Uterus (tissue), 2 donors: ENCODE measurements around the gene ICE1.

Experiments used
- POLR2A ChIP-seq, 2 donors: fragments of 450-650 bp; IDR thresholded peaks; one replicate each; pipeline ENCODE4 v1.6.1; 2016; ENCODE audit warnings: antibody characterized with exemption in 2 of 2, mild to moderate bottlenecking in 1 of 2, moderate library complexity in 1 of 2
- TF ChIP-seq, protein P1 (sequence below), 4 experiments: fragments of 200-600 bp in 2 of 4; fragments of 450-650 bp in 2 of 4; sonication (generic) in 2 of 4; IDR thresholded peaks; one replicate each; pipeline ENCODE4 v1.5.1; 2016 to 2019; ENCODE audit warnings: antibody characterized with exemption in 4 of 4, mild to moderate bottlenecking in 2 of 4, moderate library complexity in 1 of 4

DNA sequence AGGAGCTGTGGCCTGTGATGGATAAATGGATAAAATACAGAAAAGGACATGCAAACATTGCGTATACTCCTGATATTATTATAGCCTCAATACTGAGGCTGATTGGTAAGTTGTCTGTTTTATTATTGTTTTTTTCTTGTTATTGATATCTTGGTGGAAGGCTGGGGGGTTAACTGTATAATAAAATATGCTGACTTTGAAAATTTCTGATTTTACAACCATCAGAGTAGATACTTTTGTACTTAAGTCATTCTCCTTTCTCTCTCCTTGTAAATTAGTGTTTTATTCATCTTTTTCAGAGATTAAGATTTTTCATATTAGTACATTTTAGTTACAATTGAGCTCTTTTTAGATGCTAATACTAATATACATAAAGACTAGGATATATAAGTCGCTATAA is 53.5 kb downstream of the ICE1 start:
- TF ChIP-seq, protein P1, sequence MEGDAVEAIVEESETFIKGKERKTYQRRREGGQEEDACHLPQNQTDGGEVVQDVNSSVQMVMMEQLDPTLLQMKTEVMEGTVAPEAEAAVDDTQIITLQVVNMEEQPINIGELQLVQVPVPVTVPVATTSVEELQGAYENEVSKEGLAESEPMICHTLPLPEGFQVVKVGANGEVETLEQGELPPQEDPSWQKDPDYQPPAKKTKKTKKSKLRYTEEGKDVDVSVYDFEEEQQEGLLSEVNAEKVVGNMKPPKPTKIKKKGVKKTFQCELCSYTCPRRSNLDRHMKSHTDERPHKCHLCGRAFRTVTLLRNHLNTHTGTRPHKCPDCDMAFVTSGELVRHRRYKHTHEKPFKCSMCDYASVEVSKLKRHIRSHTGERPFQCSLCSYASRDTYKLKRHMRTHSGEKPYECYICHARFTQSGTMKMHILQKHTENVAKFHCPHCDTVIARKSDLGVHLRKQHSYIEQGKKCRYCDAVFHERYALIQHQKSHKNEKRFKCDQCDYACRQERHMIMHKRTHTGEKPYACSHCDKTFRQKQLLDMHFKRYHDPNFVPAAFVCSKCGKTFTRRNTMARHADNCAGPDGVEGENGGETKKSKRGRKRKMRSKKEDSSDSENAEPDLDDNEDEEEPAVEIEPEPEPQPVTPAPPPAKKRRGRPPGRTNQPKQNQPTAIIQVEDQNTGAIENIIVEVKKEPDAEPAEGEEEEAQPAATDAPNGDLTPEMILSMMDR (IDR thresholded peaks at IDR 0.05) = no peak
- no peak for TF ChIP-seq POLR2A (IDR thresholded peaks at IDR 0.05)
